ENCODE data around the gene CTCF.

DNA sequence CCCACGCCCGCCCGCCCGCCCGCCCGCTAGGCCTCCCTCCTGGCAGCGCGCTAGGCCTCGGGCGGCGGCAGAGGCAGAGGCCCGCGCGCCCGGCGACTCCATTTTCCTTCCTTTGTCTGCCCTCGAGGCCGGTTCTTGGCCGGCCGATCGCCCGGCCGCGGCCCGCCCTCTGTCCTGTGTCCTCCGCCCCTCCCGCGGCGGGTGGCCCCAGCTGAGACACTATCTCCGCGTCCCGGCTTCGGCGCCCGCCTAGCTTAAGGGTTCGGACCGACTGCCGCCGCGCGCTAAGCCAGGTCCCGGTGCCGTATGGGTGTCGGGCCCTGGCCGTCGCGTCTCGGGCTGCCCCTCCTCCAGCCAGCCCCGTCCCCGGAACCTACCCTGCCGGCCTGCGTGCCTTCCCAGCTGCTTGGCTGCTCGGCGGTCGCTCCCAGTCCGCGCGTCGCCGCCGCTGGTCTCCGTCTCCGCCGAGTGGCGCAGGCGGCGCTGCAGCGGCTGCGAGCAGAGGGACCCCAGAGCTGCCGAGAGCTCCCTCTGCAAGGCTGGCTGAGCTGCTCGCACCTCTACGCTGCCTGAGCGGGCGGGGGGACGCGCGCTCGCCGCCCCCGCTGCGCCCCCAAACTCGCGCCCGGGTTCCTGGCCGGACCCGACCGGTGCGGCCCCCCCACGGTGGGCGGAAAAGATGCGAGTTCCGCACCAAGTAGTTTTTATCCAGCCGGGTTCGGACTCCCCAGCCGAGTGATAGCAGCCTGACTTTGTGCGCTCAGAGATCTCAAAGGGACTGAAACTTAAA is 787 bp downstream of the CTCF start:
- TF ChIP-seq, protein P1, sequence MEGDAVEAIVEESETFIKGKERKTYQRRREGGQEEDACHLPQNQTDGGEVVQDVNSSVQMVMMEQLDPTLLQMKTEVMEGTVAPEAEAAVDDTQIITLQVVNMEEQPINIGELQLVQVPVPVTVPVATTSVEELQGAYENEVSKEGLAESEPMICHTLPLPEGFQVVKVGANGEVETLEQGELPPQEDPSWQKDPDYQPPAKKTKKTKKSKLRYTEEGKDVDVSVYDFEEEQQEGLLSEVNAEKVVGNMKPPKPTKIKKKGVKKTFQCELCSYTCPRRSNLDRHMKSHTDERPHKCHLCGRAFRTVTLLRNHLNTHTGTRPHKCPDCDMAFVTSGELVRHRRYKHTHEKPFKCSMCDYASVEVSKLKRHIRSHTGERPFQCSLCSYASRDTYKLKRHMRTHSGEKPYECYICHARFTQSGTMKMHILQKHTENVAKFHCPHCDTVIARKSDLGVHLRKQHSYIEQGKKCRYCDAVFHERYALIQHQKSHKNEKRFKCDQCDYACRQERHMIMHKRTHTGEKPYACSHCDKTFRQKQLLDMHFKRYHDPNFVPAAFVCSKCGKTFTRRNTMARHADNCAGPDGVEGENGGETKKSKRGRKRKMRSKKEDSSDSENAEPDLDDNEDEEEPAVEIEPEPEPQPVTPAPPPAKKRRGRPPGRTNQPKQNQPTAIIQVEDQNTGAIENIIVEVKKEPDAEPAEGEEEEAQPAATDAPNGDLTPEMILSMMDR (conservative IDR thresholded peaks at IDR 0.05 in 1 of 2, IDR thresholded peaks at IDR 0.05 in 1 of 2; ENCODE audit: low read depth in 1 of 2, low read length in 2 of 2) = peak; percentile 5 to 18
- TF ChIP-seq EZH2 (IDR thresholded peaks at IDR 0.05; ENCODE audit: low read length, missing control alignments) = no peak
